K562 (cell line): ENCODE measurements around the gene OPHN1. TPM values are rescaled to one million over a fixed set of nuclear protein-coding genes. Genes with fewer than 3 reads are reported as not detected.

Source experiments
- BRD4 ChIP-seq: fragments of 200-600 bp; sonication (generic); IDR thresholded peaks from 2 replicates; pipeline ENCODE4 v1.6.1; 2017; ENCODE audit warnings: inconsistent platforms
- CREM ChIP-seq: IDR thresholded peaks from 2 replicates; pipeline ENCODE4 v1.6.1; 2014; ENCODE audit warnings: antibody characterized with exemption, low read depth
- HDAC6 ChIP-seq: IDR thresholded peaks from 2 replicates; pipeline ENCODE4 v1.6.1; 2012; ENCODE audit warnings: low read depth, mild to moderate bottlenecking, control low read depth, inconsistent platforms, low read length, moderate library complexity
- KDM1A ChIP-seq, 2 experiments: fragments of 450-650 bp; IDR thresholded peaks; 2 replicates each; pipeline ENCODE4 v1.6.1; 2016; ENCODE audit warnings: mild to moderate bottlenecking in 2 of 2
- NR2C2 ChIP-seq, 2 experiments: fragments of 200-800 bp in 1 of 2; sonication (Bioruptor generic) in 1 of 2; sonication (generic) in 1 of 2; formaldehyde crosslinking in 1 of 2; IDR thresholded peaks; 2 replicates each; pipeline versions ENCODE4 v1.6.1 to v1.8.0; 2016 to 2022; ENCODE audit warnings: mild to moderate bottlenecking in 1 of 2, missing compliant biosample characterization in 1 of 2, missing genetic modification characterization in 1 of 2, missing genetic modification reagents in 1 of 2
- SMAD2 ChIP-seq: fragments of 150-350 bp; IDR thresholded peaks from 2 replicates; pipeline ENCODE4 v1.6.1; 2014; ENCODE audit warnings: low read depth, mild to moderate bottlenecking, low read length
- SMARCA4 ChIP-seq: fragments of 450-650 bp; IDR thresholded peaks from 2 replicates; pipeline ENCODE4 v1.6.1; 2016
- polyA plus RNA-seq, 8 experiments: library from polyadenylated mRNA; depleted of rRNA in 4 of 8; stranded (reverse) in 5 of 8; unstranded in 3 of 8; fragments of >200 nt; fragmentation: Nextera tagmentation in 2 of 8; fragmentation: Illumina TruSeq in 1 of 8; extraction: Ambion mirVana in 2 of 8; extraction: Trizol in 1 of 8; gene quantifications; 2 replicates each; pipeline versions ENCODE4 v1.2.1 to v1.2.3, GENCODE V29; 2011 to 2014; ENCODE audit warnings: inconsistent platforms in 1 of 8, missing spikeins in 1 of 8
- total RNA-seq, 7 experiments: library from RNA; depleted of rRNA in 6 of 7; stranded (reverse); fragments of >200 nt in 6 of 7; fragmentation: Illumina TruSeq in 2 of 7; extraction: Trizol in 2 of 7; gene quantifications; 2 replicates each; pipeline versions ENCODE4 v1.2.1 to v1.2.3, GENCODE V29; 2011 to 2021; ENCODE audit warnings: low replicate concordance in 1 of 7
- TF ChIP-seq, protein P1 (sequence below): fragments of 250-450 bp; sonication (Bioruptor Pico); IDR thresholded peaks from 2 replicates; pipeline ENCODE4 v1.9.0; 2021; ENCODE audit warnings: mild to moderate bottlenecking
- TF ChIP-seq, protein P2 (sequence below): fragments of 250-450 bp; sonication (Bioruptor Pico); IDR thresholded peaks from 2 replicates; pipeline ENCODE4 v1.8.0; 2021; ENCODE audit warnings: moderate library complexity, mild to moderate bottlenecking, inconsistent platforms
- TF ChIP-seq, protein P3 (sequence below): sonication (generic); formaldehyde crosslinking; IDR thresholded peaks from 2 replicates; pipeline ENCODE4 v1.8.0; 2022; ENCODE audit warnings: mild to moderate bottlenecking, low read depth, missing genetic modification reagents
- TF ChIP-seq, protein P4 (sequence below): fragments of 250-450 bp; sonication (Bioruptor Pico); IDR thresholded peaks from 2 replicates; pipeline ENCODE4 v1.9.0; 2021; ENCODE audit warnings: mild to moderate bottlenecking, inconsistent platforms
- TF ChIP-seq, protein P5 (sequence below): sonication (generic); formaldehyde crosslinking; IDR thresholded peaks from 2 replicates; pipeline ENCODE4 v1.8.1; 2023; ENCODE audit warnings: missing genetic modification reagents, mild to moderate bottlenecking, borderline replicate concordance

OPHN1 gene
- total and polyA plus RNA-seq, 9 of the 15 experiments (the other 6 are each of a cell fraction or from before 2014, with no cell fraction given): 0.28 to 1.8 (median 1.0) TPM

DNA sequence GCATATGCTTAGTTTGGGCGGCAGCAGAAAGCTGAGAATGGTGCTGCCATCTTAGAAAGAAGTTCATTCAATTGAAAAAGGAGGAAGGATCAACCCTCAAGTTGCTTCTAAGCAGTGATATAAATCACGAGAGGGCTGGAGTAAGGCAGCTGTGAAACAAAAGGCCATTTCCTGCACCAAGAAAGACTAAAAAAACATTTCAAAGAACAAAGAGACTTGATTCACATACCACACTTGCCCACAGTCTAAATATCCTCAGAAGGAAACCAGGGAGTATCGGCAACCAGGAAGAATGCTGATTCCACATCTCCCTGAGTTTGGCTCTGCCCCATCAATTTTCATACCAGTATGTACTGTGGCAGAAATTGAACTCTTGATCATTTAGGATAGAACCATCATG lies 240.1 kb downstream of the OPHN1 start (continued):
- TF ChIP-seq, protein P1, sequence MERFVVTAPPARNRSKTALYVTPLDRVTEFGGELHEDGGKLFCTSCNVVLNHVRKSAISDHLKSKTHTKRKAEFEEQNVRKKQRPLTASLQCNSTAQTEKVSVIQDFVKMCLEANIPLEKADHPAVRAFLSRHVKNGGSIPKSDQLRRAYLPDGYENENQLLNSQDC: no peak
- TF ChIP-seq NR2C2 (CRISPR knock-in tag; IDR thresholded peaks at IDR 0.05) (no peak), NR2C2 (tag; IDR thresholded peaks at IDR 0.05) (no peak), KDM1A (IDR thresholded peaks at IDR 0.05) (no peak), SMAD2 (no peak), HDAC6 (no peak), SMARCA4 (no peak), BRD4 (no peak), CREM (no peak)
- TF ChIP-seq, protein P2, sequence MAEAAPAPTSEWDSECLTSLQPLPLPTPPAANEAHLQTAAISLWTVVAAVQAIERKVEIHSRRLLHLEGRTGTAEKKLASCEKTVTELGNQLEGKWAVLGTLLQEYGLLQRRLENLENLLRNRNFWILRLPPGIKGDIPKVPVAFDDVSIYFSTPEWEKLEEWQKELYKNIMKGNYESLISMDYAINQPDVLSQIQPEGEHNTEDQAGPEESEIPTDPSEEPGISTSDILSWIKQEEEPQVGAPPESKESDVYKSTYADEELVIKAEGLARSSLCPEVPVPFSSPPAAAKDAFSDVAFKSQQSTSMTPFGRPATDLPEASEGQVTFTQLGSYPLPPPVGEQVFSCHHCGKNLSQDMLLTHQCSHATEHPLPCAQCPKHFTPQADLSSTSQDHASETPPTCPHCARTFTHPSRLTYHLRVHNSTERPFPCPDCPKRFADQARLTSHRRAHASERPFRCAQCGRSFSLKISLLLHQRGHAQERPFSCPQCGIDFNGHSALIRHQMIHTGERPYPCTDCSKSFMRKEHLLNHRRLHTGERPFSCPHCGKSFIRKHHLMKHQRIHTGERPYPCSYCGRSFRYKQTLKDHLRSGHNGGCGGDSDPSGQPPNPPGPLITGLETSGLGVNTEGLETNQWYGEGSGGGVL: no peak
- TF ChIP-seq, protein P3, sequence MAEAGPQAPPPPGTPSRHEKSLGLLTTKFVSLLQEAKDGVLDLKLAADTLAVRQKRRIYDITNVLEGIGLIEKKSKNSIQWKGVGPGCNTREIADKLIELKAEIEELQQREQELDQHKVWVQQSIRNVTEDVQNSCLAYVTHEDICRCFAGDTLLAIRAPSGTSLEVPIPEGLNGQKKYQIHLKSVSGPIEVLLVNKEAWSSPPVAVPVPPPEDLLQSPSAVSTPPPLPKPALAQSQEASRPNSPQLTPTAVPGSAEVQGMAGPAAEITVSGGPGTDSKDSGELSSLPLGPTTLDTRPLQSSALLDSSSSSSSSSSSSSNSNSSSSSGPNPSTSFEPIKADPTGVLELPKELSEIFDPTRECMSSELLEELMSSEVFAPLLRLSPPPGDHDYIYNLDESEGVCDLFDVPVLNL: no peak
- TF ChIP-seq, protein P4, sequence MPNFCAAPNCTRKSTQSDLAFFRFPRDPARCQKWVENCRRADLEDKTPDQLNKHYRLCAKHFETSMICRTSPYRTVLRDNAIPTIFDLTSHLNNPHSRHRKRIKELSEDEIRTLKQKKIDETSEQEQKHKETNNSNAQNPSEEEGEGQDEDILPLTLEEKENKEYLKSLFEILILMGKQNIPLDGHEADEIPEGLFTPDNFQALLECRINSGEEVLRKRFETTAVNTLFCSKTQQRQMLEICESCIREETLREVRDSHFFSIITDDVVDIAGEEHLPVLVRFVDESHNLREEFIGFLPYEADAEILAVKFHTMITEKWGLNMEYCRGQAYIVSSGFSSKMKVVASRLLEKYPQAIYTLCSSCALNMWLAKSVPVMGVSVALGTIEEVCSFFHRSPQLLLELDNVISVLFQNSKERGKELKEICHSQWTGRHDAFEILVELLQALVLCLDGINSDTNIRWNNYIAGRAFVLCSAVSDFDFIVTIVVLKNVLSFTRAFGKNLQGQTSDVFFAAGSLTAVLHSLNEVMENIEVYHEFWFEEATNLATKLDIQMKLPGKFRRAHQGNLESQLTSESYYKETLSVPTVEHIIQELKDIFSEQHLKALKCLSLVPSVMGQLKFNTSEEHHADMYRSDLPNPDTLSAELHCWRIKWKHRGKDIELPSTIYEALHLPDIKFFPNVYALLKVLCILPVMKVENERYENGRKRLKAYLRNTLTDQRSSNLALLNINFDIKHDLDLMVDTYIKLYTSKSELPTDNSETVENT (CRISPR knock-in tag): no peak
- TF ChIP-seq, protein P5, sequence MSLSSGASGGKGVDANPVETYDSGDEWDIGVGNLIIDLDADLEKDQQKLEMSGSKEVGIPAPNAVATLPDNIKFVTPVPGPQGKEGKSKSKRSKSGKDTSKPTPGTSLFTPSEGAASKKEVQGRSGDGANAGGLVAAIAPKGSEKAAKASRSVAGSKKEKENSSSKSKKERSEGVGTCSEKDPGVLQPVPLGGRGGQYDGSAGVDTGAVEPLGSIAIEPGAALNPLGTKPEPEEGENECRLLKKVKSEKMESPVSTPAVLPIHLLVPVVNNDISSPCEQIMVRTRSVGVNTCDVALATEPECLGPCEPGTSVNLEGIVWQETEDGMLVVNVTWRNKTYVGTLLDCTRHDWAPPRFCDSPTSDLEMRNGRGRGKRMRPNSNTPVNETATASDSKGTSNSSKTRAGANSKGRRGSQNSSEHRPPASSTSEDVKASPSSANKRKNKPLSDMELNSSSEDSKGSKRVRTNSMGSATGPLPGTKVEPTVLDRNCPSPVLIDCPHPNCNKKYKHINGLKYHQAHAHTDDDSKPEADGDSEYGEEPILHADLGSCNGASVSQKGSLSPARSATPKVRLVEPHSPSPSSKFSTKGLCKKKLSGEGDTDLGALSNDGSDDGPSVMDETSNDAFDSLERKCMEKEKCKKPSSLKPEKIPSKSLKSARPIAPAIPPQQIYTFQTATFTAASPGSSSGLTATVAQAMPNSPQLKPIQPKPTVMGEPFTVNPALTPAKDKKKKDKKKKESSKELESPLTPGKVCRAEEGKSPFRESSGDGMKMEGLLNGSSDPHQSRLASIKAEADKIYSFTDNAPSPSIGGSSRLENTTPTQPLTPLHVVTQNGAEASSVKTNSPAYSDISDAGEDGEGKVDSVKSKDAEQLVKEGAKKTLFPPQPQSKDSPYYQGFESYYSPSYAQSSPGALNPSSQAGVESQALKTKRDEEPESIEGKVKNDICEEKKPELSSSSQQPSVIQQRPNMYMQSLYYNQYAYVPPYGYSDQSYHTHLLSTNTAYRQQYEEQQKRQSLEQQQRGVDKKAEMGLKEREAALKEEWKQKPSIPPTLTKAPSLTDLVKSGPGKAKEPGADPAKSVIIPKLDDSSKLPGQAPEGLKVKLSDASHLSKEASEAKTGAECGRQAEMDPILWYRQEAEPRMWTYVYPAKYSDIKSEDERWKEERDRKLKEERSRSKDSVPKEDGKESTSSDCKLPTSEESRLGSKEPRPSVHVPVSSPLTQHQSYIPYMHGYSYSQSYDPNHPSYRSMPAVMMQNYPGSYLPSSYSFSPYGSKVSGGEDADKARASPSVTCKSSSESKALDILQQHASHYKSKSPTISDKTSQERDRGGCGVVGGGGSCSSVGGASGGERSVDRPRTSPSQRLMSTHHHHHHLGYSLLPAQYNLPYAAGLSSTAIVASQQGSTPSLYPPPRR (CRISPR knock-in tag): no peak
- TF ChIP-seq, all 486 proteins: peak for 0
